ENCODE results near the gene DLL3.
A peak's percentile ranks its signal among the peaks of the same experiment; 100 is the strongest.

DLL3 gene

DNA sequence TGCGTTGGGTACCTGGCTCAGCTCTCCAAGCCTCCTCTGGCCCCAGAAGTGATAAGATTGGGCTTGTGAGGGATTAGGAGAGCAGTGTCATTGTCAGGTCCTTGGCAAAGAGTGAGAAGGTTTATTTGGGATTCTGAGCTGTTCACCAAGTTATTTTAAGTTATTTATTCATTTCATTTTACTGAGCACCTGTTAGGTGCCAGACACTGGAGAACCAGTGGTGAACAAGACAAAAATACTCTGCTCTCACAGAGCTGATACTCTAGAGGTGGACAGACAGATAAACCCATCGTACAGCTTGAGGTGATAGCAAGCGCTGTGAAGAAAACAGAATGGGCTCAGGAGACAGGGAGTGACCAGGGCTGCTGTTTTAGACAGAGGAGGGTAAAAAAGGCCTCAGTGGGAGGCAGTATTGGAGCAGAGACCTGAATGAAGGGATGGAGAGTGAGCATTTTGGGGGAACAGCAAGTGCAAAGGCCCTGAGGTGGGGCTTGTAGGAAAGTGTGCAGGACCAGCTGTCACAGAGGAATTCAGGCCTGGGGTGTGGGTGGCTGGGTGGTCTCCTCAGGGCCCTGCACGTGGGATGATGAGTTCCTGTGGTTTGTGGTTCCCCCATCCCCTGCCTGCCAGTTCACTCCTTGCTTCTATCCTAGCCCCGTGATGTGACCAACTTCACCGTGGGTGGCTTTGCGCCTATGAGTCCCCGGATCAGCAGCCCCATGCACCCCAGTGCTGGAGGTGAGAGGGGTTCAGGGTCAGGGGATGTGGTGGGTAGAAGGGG lies 26.8 kb upstream of the DLL3 start:
- DNase-seq (ENCODE audit: low spot score): no peak
- Histone ChIP-seq H3K9me3 (ENCODE audit: severe bottlenecking) (no peaks in the 10 kb centered on the region), H3K4me1 (ENCODE audit: insufficient read depth, poor library complexity, severe bottlenecking) (no peaks in the 10 kb centered on the region), H3K36me3 (ENCODE audit: low read depth) (peaks cover 85% of the 10 kb centered on the region), H3K4me3 (ENCODE audit: severe bottlenecking) (no peak overlapping the region), H3K27me3 (ENCODE audit: insufficient read depth, poor library complexity, severe bottlenecking) (no peaks in the 10 kb centered on the region), H3K27ac (ENCODE audit: poor library complexity, severe bottlenecking) (no peak overlapping the region)
- TF ChIP-seq, protein P1, sequence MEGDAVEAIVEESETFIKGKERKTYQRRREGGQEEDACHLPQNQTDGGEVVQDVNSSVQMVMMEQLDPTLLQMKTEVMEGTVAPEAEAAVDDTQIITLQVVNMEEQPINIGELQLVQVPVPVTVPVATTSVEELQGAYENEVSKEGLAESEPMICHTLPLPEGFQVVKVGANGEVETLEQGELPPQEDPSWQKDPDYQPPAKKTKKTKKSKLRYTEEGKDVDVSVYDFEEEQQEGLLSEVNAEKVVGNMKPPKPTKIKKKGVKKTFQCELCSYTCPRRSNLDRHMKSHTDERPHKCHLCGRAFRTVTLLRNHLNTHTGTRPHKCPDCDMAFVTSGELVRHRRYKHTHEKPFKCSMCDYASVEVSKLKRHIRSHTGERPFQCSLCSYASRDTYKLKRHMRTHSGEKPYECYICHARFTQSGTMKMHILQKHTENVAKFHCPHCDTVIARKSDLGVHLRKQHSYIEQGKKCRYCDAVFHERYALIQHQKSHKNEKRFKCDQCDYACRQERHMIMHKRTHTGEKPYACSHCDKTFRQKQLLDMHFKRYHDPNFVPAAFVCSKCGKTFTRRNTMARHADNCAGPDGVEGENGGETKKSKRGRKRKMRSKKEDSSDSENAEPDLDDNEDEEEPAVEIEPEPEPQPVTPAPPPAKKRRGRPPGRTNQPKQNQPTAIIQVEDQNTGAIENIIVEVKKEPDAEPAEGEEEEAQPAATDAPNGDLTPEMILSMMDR (IDR thresholded peaks at IDR 0.05; ENCODE audit: poor library complexity, severe bottlenecking): no peak
- no peak for ATAC-seq (ENCODE audit: low read depth)

DNA sequence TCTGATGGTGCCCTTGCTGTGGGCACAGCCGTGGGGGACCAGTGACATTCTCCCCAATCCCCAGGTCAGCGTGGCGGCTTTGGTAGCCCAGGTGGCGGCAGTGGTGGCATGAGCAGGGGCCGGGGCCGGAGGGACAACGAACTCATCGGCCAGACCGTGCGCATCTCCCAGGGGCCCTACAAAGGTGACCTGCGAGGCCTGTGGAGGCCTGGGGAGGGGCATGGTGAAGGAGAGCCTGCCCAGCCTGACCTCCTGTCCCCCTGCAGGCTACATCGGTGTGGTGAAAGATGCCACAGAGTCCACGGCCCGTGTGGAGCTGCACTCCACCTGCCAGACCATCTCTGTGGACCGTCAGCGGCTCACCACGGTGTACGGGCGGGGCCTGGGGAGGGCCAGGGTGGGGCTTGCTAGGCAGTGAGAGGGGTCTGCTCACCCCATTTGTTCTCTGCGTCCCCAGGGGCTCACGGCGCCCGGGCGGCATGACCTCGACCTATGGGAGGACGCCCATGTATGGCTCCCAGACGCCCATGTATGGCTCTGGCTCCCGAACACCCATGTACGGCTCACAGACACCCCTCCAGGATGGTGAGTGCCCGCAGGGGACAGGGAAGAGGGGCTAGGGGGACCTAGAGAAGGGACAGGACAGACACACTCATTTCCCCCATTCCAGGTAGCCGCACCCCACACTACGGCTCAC lies 25.9 kb upstream of the DLL3 start:
- Histone ChIP-seq H3K9me3 (ENCODE audit: severe bottlenecking) (no peaks in the 10 kb centered on the region), H3K27me3 (ENCODE audit: insufficient read depth, poor library complexity, severe bottlenecking) (no peaks in the 10 kb centered on the region), H3K4me3 (ENCODE audit: severe bottlenecking) (no peak overlapping the region), H3K27ac (ENCODE audit: poor library complexity, severe bottlenecking) (no peak overlapping the region), H3K4me1 (ENCODE audit: insufficient read depth, poor library complexity, severe bottlenecking) (no peaks in the 10 kb centered on the region), H3K36me3 (ENCODE audit: low read depth) (peaks cover 78% of the 10 kb centered on the region)
- DNase-seq (ENCODE audit: low spot score) (no peak), ATAC-seq (ENCODE audit: low read depth) (no peak)
- TF ChIP-seq, protein P1 (IDR thresholded peaks at IDR 0.05; ENCODE audit: poor library complexity, severe bottlenecking): no peak

DNA sequence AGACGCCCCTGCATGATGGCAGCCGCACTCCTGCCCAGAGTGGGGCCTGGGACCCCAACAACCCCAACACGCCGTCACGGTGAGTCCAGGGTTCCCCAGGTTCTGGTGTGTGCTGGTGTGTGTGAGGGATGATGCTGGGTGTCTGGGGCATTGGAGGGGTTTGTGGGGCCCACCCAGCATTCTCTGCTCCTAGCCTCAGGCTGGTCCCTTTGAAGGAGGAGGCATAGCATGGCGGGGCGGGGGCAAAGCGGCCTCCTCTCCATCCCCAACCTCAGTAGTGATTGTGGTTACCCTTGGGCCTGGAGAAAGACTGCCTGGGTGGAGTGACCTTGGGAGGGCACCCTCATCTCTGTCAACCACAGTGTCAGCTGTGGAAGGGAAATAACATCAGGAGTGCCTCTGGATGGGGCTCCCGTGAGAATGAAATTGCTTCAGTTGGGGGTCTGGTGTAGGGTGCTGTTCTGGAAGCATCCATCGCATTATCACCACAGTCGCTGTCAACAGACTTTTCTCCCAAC lies 25.2 kb upstream of the DLL3 start:
- Histone ChIP-seq H3K27me3 (ENCODE audit: insufficient read depth, poor library complexity, severe bottlenecking) (no peaks in the 10 kb centered on the region), H3K36me3 (ENCODE audit: low read depth) (peaks cover 72% of the 10 kb centered on the region), H3K4me3 (ENCODE audit: severe bottlenecking) (no peak overlapping the region), H3K27ac (ENCODE audit: poor library complexity, severe bottlenecking) (no peak overlapping the region), H3K4me1 (ENCODE audit: insufficient read depth, poor library complexity, severe bottlenecking) (no peaks in the 10 kb centered on the region), H3K9me3 (ENCODE audit: severe bottlenecking) (no peaks in the 10 kb centered on the region)
- TF ChIP-seq, protein P1 (IDR thresholded peaks at IDR 0.05; ENCODE audit: poor library complexity, severe bottlenecking): no peak
- ATAC-seq (ENCODE audit: low read depth) (no peak), DNase-seq (ENCODE audit: low spot score) (no peak)

DNA sequence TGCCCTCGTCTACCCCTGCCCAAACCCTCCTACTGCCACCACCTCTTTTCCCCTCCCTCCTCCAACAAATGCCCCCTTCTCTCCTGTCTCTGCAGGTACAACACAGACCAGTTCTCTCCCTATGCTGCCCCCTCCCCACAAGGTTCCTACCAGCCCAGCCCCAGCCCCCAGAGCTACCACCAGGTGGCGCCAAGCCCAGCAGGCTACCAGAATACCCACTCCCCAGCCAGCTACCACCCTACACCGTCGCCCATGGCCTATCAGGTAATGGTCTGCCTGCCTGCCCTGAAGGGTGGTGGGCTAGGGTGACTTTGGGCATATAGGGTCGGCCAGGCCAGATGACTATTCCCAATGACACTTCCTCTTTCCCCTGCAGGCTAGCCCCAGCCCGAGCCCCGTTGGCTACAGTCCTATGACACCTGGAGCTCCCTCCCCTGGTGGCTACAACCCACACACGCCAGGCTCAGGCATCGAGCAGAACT lies 24.6 kb upstream of the DLL3 start:
- H3K27ac ChIP-seq (ENCODE audit: poor library complexity, severe bottlenecking): no peak overlapping the region
- no peak for DNase-seq (ENCODE audit: low spot score)
- no peaks in the 10 kb centered on the region for H3K4me1 ChIP-seq (ENCODE audit: insufficient read depth, poor library complexity, severe bottlenecking)
- peak; percentile 67 for ATAC-seq (ENCODE audit: low read depth)
- no peak overlapping the region for H3K4me3 ChIP-seq (ENCODE audit: severe bottlenecking)
- peaks cover 65% of the 10 kb centered on the region for H3K36me3 ChIP-seq (ENCODE audit: low read depth)
- no peaks in the 10 kb centered on the region for H3K27me3 ChIP-seq (ENCODE audit: insufficient read depth, poor library complexity, severe bottlenecking)
- H3K9me3 ChIP-seq (ENCODE audit: severe bottlenecking): no peaks in the 10 kb centered on the region
- TF ChIP-seq, protein P1 (IDR thresholded peaks at IDR 0.05; ENCODE audit: poor library complexity, severe bottlenecking): peak; percentile 73

All from RWPE2 (cell line).